ENCODE measurements around the gene MESP1. TPM values are rescaled to one million over a fixed set of nuclear protein-coding genes. Genes with fewer than 3 reads are reported as not detected.
A peak's percentile ranks its signal among the peaks of the same experiment; 100 is the strongest.

Gene MESP1
- total and polyA plus RNA-seq, 2 of the 8 experiments (the other 6 are each of a cell fraction or from before 2014, with no cell fraction given) = 0.15 to 0.23 TPM

- Histone ChIP-seq H2BK12ac (ENCODE audit: low read depth, low read length) (no peak overlapping the region), H3K23me2 (ENCODE audit: low read depth, low read length) (peaks cover 17% of the 10 kb centered on the region; the same call in 1 of the 2 replicates), H3K36me3 (ENCODE audit: control insufficient read depth in 2 of 4, insufficient read depth in 4 of 4, low read length in 3 of 4) (no peaks in the 10 kb centered on the region), H4K91ac (replicated peaks; ENCODE audit: insufficient read length, low read length) (no peak overlapping the region), H3K4me3 (ENCODE audit: extremely low read depth in 1 of 4, insufficient read depth in 2 of 4, low read depth in 3 of 4, low read length in 4 of 4) (peak overlapping the region in 1 of 4 experiments; percentile 66; a peak in 1 of 8 replicates), H3K79me1 (ENCODE audit: low read depth, low read length) (no peaks in the 10 kb centered on the region), H2BK20ac (ENCODE audit: low read length) (no peak overlapping the region), H4K8ac (ENCODE audit: extremely low read depth, insufficient read depth, low read length) (no peak overlapping the region), H2BK5ac (ENCODE audit: low read depth, low read length) (no peak overlapping the region), H2BK120ac (replicated peaks; ENCODE audit: low read depth, low read length) (no peak overlapping the region), H3K56ac (replicated peaks; ENCODE audit: insufficient read length, low read depth, low read length) (no peak overlapping the region), H3K9ac (replicated peaks in 1 of 4; ENCODE audit: extremely low read depth in 1 of 4, low read depth in 3 of 4, low read length in 3 of 4) (no peak overlapping the region), H4K5ac (ENCODE audit: insufficient read length, low read depth, low read length) (no peak overlapping the region), H3K18ac (ENCODE audit: extremely low read depth, low read length) (no peak overlapping the region), H3K79me2 (ENCODE audit: control insufficient read depth in 1 of 2, insufficient read depth in 2 of 2, low read length in 2 of 2) (no peaks in the 10 kb centered on the region), H3K9me3 (ENCODE audit: insufficient read depth in 2 of 2, low read depth in 1 of 2, low read length in 1 of 2) (no peaks in the 10 kb centered on the region), H3K23ac (ENCODE audit: insufficient read length) (no peak overlapping the region), H2AFZ (ENCODE audit: low read length) (no peak overlapping the region), H3K4me1 (replicated peaks in 1 of 4; ENCODE audit: control insufficient read depth in 3 of 4, insufficient read depth in 4 of 4, low read length in 3 of 4) (peaks cover 0 to 24% (median 15%) of the 10 kb centered on the region in 4 experiments; a peak in 6 of 7 replicates), H3K27ac (ENCODE audit: low read depth, low read length) (no peak overlapping the region), H3K14ac (ENCODE audit: insufficient read length) (no peak overlapping the region), H2BK15ac (ENCODE audit: low read length) (no peak overlapping the region), H2AK5ac (ENCODE audit: low read depth, low read length) (no peak overlapping the region), H3K27me3 (replicated peaks in 1 of 4; ENCODE audit: control insufficient read depth in 3 of 4, extremely low read depth in 1 of 4, insufficient read depth in 3 of 4, low read length in 3 of 4) (peaks cover 40 to 56% (median 54%) of the 10 kb centered on the region in 4 experiments), H3K4me2 (ENCODE audit: insufficient read depth in 1 of 2, low read depth in 2 of 2, low read length in 2 of 2) (0 out of 4 replicates have a peak overlapping the region, but pooled peaks of 1 of the 2 experiments have one; percentile 67), H3K4ac (replicated peaks; ENCODE audit: insufficient read length, low read depth, low read length) (no peak overlapping the region), H4K20me1 (replicated peaks in 1 of 2; ENCODE audit: control insufficient read depth in 1 of 2, insufficient read depth in 2 of 2, low read length in 2 of 2) (peaks cover 1 to 8% of the 10 kb centered on the region in 2 experiments)
- 80% methylated on average over 4 of the region's 5 CpGs; no CpG with 5 or more reads in 1 of the 2 experiments for WGBS, 2 experiments (ENCODE audit: extremely low coverage in 1 of 2, insufficient coverage in 1 of 2, insufficient read length in 1 of 2, insufficient replicate concordance in 2 of 2, low coverage in 1 of 2, low lambda C conversion rate in 2 of 2, missing lambda C conversion rate in 1 of 2)
- ChIA-PET POLR2A (ENCODE audit: partially characterized antibody) (interaction anchor here (1.0 kb wide), 2 partner anchors 9 to 14 kb away, joined by 3 read pairs; no protein-coding TSS in a partner anchor), CTCF (ENCODE audit: partially characterized antibody) (interaction anchor here (0.7 to 2.4 kb wide), 8 partner anchors 9 to 136 kb away, joined by 3 to 16 read pairs (median 4); no protein-coding TSS in a partner anchor)
- DNase-seq (ENCODE audit: low read depth in 1 of 2, low spot score in 2 of 2) = no peak
- no peak for FAIRE-seq
- TF ChIP-seq ATF3 (IDR thresholded peaks at IDR 0.05; ENCODE audit: insufficient read depth, low read depth, low read length) = no peak
- no peak for TF ChIP-seq HDAC6 (IDR thresholded peaks at IDR 0.05; ENCODE audit: low read depth, low read length)
Observed at GRCh38 chr15:89751748-89752147, 699 bp upstream of the MESP1 start.
